NCI-H526 treated with DMSO at 0.1 percent for 48 hours (cell line): ENCODE results near the gene KIF13A.
"Not testable (repeated sequence)": the region's sequence is repeated elsewhere in the genome, so short reads cannot be mapped to it uniquely, and the experiment has no call there.

Experiments used
- DNase-seq: peaks from one replicate; lab custom pipeline; 2025; lab: John Stamatoyannopoulos, UW

KIF13A gene

DNA sequence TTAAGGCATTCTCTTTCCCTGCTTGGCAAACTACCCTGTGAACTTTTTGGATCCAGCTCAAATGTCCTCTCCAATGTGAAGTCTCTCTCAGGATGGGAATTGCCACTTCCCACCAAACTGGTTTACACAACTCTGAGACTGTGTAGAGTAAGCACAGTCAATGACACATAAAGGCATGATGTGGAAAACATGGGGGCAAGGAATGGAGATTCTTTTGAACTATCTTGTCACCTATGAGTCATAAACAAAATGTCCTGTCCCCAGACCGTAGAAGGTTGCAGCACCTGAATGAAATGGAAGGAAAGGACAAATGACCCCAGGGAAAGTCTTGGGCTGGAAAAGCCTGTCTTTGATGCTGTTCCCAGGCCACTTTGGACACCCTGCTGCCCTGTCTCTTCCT lies 11.0 kb upstream of the KIF13A start:
- no peak for DNase-seq

DNA sequence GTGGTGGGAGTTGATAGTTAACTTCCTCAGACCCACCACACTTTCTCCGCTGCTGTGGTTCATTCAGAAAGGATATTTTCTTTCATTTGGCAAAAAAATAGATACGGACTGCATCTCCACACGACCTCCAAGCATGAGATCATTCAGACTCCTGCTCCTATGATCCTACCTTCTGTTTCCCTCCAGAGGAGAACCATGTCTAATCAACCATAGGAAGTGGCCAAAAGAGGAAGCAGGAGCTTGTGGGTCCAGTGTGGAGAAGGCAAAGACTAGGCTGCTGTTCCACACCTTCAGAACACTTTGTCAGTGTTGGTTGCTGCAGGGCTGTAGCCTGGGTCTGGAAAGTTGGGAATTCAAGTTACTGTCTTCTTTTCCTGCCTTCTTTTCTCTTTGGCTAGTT lies 10.6 kb upstream of the KIF13A start:
- DNase-seq = no peak

DNA sequence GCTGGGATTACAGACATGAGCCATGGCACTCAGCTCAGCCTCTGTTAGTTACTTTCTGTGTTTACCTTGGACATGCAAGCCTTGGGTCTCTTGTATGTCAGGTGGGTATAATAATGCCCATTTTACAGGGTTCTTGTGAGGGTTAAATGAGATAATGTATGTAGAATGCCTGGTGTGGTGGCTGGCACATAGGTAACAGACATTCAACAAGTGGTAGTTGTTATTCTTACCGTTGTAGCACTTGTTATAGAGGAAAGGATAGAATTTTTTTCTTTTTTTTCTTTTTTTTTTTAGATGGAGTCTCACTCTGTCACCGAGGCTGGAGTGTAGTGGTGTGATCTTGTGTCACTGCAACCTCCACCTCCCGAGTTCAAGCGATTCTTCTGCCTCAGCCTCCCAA lies 8.0 kb upstream of the KIF13A start:
- DNase-seq = no peak

DNA sequence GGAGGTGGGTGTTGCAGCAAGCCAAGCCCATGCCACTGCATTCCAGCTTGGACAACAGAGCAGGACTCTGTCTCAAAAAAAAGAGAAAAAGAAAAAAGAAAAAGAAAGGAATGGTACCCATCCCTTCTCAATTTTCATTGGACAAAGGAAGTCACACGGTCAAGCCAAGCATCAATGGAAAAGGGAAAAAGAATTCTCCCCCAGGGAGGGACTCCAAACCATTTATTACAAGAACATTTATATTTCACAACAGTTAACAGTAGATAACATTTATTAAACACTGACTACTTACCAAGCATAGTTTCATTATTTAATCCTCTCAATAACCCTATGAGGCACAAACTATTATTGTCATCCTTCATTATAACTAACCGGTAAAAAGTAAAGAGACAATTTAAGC lies 6.6 kb upstream of the KIF13A start:
- DNase-seq = no peak

DNA sequence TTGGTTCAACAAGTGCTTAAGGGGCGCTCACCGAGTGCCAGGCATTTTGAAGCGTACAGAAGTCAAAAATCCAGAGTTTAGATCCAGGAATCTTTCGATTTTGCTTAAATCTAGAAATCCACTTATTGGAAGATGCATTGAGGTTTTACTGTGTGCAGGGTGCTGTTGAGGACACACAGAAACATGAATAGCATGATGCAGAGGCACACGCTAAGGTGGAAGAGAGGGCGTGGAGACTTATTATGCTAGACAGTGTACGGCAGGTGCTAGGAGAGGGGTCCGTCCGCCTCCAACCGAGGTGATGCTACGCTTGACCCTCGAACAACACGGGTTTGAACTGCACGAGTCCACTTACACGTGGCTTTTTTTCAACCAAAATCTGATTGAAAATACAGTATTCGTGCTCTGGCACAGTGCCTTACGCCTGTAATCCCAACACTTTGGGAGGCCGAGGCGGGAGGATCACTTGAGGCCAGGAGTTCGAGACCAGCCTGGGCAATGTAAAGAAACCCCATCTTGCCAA lies 1.0 kb upstream of the KIF13A start:
- peak; percentile 48 for DNase-seq

DNA sequence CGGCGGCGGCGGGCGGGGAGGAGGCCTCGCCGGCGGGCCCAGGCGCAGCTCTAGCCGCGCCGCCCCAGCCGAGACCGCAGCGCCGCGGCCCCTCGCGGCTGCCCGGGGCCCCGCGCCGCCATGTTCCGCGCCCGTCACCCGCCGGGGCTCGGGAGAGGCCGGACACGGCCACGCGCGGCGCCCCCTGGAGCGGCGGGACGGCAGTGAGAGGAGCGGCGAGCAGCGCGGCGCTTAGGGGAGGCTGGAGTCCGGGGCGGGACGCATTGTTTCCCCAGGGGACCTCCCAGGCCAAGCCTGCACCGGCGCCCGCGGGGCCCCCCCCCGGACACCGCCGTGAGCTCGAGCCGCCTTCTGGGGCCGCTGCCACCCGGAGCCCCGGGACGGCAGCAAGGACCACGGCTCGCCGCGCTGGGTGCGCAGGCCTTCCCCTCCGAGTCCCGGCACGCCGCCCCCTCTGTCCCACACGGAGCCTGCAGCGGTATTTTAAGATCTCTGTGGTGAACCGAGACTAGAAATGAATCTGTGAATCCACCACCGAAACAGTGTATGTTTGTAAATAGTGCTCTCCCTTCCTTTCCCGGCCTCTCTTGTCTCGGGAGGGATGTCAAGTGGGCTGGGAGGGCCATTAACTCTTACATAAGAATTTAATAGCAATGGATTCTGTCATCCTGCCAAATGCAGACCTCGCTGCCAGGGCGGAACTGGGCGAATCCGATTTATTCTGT lies 424 bp upstream of the KIF13A start:
- peak; percentile 48 for DNase-seq

DNA sequence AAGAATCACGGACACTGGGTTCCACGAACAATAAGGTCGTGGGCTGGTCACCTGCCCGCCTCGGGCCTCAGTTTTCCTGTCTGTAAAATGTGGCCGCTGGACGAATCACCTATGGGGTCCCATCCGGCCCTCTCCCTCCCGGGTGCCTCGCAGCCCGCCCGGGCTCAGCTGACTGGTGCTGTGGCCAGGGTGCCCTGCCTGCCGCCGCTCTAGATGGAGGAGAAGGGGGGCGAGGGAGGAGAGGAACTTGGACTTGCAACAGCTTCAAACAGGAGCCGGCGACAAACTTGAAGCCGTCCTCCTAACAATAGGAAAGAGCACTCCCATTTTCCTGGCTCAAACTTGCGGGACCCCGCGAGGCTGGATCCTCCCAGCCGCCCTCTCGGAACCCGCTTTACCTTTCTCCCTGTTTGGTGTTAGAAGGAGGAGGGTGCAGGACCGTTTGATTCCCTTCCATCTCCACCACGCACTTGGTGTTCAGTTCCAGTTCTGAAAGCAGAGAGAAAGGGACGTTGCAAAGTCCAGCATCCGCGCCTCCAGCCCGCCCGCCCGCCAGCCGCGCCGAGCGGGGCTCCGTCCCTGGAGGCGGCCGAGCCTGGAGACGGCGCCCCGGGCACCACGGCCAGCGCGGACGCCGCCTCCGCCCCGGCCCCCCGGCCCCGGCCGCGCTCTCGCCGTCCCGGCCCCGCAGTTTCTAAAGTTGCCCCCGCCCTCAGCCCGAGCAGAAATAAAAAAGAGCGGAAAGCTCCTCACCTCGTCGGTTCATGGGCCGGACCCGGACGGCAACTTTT lies 584 bp downstream of the KIF13A start:
- peak; percentile 85 for DNase-seq

DNA sequence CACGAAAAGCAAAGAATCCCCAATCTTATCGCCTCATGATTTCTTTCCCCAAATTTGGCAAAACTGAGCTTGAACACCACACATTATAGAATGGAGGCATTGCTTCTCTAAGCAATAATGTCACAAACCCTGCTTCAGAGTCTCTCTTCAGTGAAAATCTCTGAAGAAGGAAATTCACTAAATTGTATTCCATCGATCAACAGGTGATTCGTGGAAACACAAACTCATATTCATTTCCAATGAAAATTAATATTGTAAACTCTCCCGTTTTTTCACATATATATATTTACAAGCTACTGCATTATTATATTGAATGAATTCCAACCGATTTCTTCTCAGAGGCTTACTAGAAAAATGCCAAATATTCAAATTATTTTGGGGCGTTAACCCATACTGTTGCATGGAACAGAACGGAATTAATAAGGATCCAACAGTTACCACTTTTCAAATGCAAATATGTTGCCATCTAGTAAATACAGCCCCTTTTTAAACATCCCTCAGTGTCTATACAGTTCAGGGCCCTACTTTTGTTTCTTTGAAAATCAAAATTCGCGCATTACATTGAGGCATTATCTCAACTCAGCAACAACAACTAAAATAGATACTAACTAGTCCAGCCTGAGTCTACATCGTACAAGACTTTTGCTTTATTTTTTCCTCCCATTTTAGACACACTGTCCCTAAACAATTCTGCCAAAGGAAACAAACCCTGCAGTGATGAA lies 1.3 kb downstream of the KIF13A start:
- DNase-seq = peak; percentile 7

DNA sequence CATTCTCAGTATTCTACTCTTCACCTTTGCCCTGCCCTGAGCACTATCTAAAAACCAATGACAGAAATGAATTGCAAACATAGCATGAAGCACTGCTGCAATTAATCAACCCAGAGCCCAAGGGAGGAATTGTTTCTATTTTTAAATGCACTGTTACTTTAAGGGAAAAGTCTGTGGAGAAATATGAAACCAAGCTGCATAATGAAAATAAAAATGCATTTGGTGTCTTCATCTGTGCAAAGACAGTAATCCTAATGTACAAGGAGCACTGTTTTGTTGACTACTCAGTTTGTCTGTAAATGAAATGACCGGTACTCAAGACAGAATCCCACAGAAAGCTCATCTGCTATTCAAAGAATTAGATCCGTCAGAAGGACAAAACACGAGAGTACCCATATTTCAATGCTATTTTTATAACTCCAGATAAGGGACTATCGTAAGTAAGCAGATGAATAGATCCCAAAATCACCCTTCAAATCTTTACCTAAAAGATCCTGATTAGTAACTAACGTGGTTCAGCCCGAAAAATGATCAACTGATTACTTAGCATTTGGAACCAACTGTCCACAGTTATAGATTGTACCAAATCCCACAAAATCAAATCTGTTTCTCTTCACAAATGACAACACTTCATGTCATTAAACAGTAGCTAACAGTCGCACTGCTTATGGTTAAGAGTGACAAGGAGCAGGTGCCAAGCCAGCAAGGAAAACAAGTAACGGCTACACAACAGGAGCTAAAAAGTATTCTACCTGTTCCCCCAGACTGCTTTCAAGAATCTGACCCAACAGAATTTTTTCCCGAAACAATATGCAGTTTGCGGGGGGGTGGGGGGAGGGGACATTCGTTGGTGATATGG lies 2.4 kb downstream of the KIF13A start:
- DNase-seq = peak; percentile 8

DNA sequence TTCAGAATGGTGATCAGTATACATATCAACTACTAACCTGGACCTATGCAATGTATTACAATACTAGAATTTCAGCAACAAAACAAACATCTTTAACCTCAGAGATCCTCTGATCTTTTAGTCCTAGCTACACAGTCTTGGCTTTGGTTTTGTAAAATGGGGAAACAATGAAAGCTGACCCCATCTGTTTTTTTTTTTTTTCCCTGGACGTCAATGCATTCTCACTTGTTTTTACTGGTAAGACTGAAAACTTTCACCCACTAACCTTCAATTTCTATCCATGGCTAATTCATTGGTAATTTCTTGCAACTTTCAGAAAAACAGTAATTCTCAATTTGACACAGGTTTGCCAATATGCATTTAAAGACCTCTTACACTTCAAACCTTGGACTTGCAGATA lies 3.0 kb downstream of the KIF13A start:
- no peak for DNase-seq

DNA sequence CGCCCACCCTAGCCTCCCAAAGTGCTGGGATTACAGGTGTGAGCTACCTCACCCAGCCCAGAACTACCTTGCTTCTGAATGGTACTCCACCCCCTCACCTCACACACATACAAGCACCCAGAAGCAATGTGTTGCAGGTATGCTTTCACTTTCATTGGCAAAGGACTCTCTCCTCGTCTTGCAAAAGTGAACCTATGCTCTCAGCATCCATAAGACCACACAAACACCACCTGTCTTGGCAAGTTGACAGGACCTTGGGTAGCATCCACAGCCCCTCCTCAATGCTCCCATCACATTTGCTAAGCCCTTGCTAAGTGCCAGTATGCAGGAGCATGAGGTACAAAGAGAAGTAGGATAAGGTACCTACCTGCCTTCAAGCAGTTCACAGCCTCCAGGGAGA lies 3.7 kb downstream of the KIF13A start:
- no peak for DNase-seq

DNA sequence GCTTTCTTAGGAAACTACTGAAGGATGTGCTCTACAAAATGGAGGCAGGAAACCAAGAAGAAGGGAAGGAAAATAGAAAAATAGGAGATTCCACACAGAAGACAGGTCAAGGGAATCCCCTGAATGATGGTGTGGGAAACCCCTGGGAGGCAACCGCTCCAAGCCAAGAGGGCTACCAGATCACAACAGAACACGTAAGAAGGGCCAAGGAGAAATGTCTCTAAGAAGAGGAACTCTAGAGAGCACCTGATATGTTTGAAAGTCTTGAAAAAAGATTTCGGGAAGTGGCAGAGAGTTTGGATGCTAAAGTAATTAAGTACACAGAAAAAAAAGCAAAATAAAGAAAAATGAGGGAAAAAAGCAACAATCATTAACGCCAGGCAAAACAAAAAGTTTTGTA lies 7.1 kb downstream of the KIF13A start:
- DNase-seq = no peak

DNA sequence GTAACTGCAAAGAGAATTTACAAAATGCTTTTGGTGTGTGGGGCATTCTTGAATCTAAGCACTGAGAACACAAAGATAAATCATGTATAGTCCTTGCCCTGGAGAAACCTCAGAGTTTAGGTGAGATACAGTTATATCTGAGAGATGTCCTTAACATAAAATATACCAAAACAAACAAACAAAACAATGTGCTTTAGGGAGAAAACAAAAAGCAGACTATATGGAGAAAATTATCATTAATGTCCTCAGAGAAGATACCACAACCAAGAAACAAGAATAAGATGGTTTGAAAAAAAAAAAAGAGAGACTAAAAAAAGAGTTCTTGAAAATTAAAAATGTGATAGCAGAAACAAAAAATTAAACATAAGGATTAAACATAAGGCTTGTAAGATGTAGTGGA lies 8.0 kb downstream of the KIF13A start:
- no peak for DNase-seq

DNA sequence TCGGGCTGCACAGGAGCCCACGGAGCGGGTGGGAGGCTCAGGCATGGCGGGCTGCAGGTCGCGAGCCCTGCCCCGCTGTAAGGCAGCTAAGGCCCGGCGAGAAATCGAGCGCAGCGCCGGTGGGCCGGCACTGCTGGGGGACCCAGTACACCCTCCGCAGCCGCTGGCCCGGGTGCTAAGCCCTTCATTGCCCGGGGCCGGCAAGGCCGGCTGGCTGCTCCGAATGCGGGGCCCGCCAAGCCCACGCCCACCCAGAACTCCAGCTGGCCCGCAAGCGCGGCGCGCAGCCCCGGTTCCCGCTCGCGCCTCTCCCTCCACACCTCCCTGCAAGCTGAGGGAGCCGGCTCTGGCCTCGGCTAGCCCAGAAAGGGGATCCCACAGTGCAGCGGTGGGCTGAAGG lies 11.2 kb downstream of the KIF13A start:
- DNase-seq = not testable (repeated sequence)

DNA sequence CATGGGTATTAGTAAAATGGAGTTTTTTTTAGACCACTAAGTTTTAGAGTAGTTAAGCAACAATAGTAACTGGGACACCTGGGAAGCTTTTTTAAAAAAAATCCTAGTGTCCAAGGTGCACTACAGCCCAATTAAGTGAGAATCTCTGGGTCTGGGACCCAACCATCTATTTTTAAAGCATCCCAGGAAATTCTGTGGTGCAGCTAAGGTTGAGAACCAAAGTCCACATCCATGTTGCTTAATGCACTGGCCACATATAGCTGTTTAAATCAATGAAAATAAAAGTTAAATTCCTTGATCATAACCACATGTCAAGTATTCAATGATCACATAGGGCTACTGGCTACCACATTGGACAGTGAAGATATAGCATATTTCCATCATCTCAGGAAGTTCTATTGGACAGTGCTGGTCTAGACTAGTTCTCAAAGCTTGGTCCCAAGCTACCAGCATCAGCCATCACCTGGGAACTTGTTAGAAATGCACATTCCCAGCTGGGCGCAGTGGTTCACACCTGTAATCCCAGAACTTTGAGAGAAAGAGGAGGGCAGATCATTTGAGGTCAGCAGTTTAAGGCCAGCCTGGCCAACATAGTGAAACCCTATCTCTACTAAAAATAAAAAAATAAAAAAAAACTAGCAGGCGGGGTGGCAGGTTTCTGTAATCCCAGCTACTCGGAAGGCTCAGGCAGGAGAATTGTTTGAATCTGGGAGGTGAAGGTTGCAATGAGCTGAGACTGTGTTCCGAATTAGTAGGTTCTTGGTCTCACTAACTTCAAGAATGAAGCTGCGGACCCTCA lies 12.7 kb downstream of the KIF13A start:
- DNase-seq = no peak

DNA sequence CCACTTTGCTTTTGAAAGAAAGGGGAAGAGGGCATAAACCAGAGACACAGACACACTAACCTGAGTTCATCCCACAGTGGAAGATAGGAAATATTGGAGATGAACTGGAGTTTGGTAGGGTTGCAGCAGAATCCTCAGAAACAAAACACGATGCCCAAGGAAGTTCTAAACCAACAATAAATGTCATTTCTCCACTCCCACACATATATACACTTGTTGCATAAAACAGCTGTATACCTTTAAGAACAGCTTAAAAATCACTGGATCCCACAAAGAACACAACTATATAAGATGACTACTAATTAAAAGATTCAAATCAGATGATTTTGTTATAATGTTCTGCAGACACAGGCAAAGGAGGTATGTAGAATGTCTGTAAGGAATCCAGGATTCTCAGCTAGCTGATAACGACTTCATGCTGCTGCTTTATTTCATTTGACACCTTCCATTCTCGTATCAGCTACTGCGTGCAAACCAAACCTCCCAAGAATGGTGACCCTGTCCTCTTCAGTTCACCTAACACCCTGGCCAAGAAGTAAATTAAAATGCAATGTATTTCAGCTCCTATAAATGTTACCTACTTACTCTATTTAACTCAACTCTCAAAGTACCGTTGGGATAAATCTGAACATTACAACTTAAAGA lies 14.3 kb downstream of the KIF13A start:
- no peak for DNase-seq

DNA sequence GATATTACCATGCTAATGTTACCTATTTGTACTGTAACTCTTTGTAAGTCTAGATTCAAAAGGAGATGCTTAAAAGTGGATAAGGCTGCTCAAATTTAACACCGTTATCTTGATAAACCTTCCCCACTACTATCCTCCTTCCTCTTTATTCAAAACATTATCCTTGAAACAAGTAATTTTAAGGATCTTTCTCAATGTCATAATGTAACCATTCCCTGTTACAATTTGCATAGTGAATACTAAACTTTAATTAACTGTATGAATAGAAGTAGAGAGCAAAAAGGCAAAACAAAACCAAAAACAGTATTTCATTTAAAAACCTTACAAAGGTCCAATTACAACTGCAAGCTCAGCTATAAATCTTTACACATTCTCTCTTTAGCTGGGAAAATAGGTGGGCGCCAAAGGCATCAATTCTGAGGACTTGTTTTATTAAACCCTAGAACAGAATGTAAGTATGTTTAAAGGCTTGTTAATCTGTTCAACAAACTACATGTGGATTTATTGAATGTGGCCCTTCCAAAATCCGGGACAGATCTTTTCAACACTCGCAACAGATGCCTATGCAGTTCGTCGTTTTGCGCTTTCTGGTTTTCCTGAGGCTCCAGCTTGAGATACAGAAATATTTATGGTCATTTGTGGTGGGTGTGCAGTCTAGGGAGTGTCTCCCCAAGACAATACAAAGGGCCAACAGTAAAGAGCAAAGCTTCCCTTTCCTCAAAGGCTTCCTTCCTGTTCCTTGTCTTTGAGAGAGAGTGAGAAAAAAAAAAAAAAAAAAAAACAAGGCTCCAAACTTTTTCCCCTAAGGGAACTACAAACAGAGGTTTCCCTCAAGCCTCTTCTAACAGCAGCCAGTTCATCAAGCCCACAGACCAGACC lies 15.1 kb downstream of the KIF13A start:
- DNase-seq = no peak

DNA sequence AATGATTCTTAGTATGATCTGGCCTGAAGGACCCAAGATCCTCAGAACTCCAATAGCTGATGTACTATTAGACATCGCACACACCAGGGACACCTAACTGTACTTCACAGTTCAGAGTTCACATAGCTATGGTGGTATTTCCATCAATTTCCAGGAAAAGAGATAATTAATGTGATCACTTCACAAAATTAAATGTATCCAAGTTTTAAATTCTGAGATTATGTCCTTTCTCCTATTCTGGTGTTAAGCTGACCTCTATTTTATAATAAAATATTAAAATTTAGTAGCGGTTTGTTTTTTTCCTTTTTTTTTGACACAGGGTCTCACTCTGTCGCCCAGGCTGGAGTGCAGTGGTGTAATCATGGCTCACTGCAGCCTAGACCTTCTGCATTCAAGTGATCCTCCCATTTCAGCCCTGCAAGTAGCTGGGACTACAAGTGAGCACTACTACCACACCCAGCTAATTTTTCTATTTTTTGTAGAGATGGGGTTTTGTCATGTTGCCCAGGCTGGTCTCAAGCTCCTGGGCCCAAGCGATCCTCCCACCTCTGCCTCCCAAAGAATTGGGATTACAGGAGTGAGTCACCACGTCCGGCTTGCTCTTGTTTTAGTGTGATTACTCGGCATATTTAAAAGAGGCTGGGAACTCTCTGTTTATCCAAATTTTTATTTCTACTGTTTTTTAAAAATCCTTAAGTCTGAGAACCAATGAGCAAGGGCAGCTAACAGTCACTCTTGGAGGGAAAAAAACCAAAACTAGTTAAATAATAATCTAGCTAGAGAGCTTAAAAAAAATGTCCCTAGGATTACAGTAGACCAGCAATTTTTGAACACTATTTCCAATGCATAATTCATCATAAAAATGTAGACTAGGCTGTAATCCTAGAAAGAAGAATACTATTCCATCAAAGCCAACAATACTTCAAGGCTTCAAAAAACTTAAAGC lies 16.0 kb downstream of the KIF13A start:
- no peak for DNase-seq
